ENCODE results near the gene EIF4G2.

DNA sequence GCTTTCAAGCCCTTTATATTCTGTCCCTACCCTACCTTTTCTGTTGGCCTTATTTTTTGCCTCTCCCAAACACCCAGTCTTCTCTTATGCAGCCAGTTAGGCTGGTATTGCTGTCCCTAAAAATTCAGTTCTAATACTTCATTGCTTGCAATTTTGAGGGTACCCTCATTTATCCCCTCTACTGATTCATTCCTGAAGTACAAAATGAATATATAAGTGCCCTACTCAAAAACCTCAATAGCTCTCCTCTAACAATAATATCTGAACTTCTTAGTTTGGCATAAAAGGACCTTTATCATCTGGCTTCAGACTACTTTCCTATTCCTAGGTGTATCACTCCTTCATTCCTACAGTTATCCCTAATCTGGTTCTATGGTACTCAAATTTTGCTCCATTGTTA, 5.2 kb upstream of the EIF4G2 start:
- TF ChIP-seq, protein P1, sequence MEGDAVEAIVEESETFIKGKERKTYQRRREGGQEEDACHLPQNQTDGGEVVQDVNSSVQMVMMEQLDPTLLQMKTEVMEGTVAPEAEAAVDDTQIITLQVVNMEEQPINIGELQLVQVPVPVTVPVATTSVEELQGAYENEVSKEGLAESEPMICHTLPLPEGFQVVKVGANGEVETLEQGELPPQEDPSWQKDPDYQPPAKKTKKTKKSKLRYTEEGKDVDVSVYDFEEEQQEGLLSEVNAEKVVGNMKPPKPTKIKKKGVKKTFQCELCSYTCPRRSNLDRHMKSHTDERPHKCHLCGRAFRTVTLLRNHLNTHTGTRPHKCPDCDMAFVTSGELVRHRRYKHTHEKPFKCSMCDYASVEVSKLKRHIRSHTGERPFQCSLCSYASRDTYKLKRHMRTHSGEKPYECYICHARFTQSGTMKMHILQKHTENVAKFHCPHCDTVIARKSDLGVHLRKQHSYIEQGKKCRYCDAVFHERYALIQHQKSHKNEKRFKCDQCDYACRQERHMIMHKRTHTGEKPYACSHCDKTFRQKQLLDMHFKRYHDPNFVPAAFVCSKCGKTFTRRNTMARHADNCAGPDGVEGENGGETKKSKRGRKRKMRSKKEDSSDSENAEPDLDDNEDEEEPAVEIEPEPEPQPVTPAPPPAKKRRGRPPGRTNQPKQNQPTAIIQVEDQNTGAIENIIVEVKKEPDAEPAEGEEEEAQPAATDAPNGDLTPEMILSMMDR (IDR thresholded peaks at IDR 0.05) = no peak
- TF ChIP-seq POLR2A (IDR thresholded peaks at IDR 0.05) = no peak

All from right lobe of liver (tissue), 4 donors.